Small intestine (tissue), 7 donors: Measurements from ENCODE around the gene SPCS2. TPM values are rescaled to one million over a fixed set of nuclear protein-coding genes. Genes with fewer than 3 reads are reported as not detected.
A peak's percentile ranks its signal among the peaks of the same experiment; 100 is the strongest.

Experiments used
- DNase-seq, 2 donors: peaks; one replicate each; pipeline versions ENCODE4 v3.0.0 to v3.0.0-alpha.2; 2013
- FAIRE-seq: peaks from 2 replicates; lab custom pipeline; 2012; peaks lifted over from hg19 to GRCh38; lab: Jason Lieb, UNC
- H3K27ac ChIP-seq, 3 donors: one replicate each; pipeline ENCODE4 v1.5.1; 2013; ENCODE audit warnings: low read length in 2 of 3, mild to moderate bottlenecking in 2 of 3, control low read depth in 1 of 3, inconsistent platforms in 1 of 3, low read depth in 1 of 3, moderate library complexity in 1 of 3
- H3K27me3 ChIP-seq, 3 donors: one replicate each; pipeline ENCODE4 v1.6.1; 2013; ENCODE audit warnings: low read length in 3 of 3, inconsistent platforms in 1 of 3; ENCODE audit not compliant: control insufficient read depth in 3 of 3, insufficient read depth in 3 of 3
- H3K36me3 ChIP-seq, 3 donors: one replicate each; pipeline ENCODE4 v1.6.1; 2013; ENCODE audit warnings: low read length in 3 of 3, inconsistent platforms in 1 of 3, low read depth in 1 of 3, mild to moderate bottlenecking in 1 of 3, moderate library complexity in 1 of 3; ENCODE audit not compliant: control insufficient read depth in 3 of 3, insufficient read depth in 2 of 3
- H3K4me1 ChIP-seq, 3 donors: one replicate each; pipeline ENCODE4 v1.6.1; 2013; ENCODE audit warnings: low read length in 2 of 3, inconsistent platforms in 1 of 3, low read depth in 1 of 3, mild to moderate bottlenecking in 1 of 3, moderate library complexity in 1 of 3; ENCODE audit not compliant: control insufficient read depth in 3 of 3, insufficient read depth in 2 of 3
- H3K4me3 ChIP-seq, 3 donors: one replicate each; pipeline ENCODE4 v1.5.1; 2013; ENCODE audit warnings: low read length in 3 of 3, control low read depth in 1 of 3, inconsistent platforms in 1 of 3, low read depth in 1 of 3, mild to moderate bottlenecking in 1 of 3, moderate library complexity in 1 of 3
- H3K9me3 ChIP-seq, 2 donors: one replicate each; pipeline ENCODE4 v1.6.1; 2013; ENCODE audit warnings: low read depth in 1 of 2, low read length in 1 of 2; ENCODE audit not compliant: control insufficient read depth in 2 of 2, insufficient read depth in 1 of 2
- WGBS, 3 donors: extraction: QIAGEN DNeasy Blood & Tissue Kit; methylation state at CpG; one replicate each; pipeline ENCODE4 v1.1.7; 2013; 5-methylcytosine and 5-hydroxymethylcytosine counted together
- polyA plus RNA-seq, 4 donors: library from polyadenylated mRNA; stranded (reverse) in 3 of 4; unstranded in 1 of 4; fragments of 200-250 nt in 3 of 4; fragments of 120-200 nt in 1 of 4; gene quantifications; one replicate each; pipeline versions ENCODE4 v1.2.1 to v1.2.3, GENCODE V29; 2013
- donor health status: healthy with polysubstance abuse.
- donor health status: control.
- donor health status: control.
- donor health status: Bipolar disorder and iron deficiency.
- donor health status: healthy.

SPCS2 gene
- polyA plus RNA-seq, 4 donors: 37.3 to 210 (median 101) TPM

GRCh38 chr11:74936976-74937375 is 12.1 kb upstream of the SPCS2 start:
- DNase-seq (no peak), FAIRE-seq (no peak)
- Histone ChIP-seq H3K27ac (no peak overlapping the region), H3K27me3 (no peaks in the 10 kb centered on the region), H3K36me3 (peaks cover 0 to 45% (median 20%) of the 10 kb centered on the region in 3 donors), H3K4me1 (no peaks in the 10 kb centered on the region), H3K4me3 (no peak overlapping the region), H3K9me3 (no peaks in the 10 kb centered on the region)
- 86 to 95% (median 87%) methylated on average over 5 of the region's 5 CpGs for WGBS, 3 donors

- no peak overlapping the region for H3K4me3 ChIP-seq
- no peaks in the 10 kb centered on the region for H3K9me3 ChIP-seq
- 90 to 96% (median 96%) methylated on average over 5 of the region's 5 CpGs for WGBS, 3 donors
- H3K36me3 ChIP-seq: peaks cover 0 to 47% (median 18%) of the 10 kb centered on the region in 3 donors
- H3K27ac ChIP-seq: no peak overlapping the region
- FAIRE-seq (no peak), DNase-seq (no peak)
- H3K4me1 ChIP-seq: no peaks in the 10 kb centered on the region
- no peaks in the 10 kb centered on the region for H3K27me3 ChIP-seq
These were observed 11.2 kb upstream of the SPCS2 start for GRCh38 chr11:74937696-74938475.

DNA sequence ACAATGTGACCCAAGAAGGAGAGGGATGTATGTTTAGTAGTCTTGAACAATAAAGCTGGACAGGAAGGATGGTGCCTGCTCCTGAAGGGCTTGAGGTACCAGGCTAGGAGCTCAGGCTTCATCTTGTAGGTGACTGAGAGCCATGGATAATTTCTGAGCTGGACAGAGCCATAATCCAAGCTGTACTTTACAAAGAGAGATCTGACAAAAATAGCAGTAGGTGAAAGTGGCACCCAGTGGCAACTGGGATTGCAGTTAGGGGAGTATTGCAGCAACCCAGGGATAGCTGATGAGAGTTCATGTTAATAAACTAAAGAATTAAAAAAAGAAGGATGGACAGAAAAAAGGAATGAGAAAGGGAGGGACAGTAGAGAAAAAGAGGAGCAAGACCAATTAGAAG is 7.6 kb upstream of the SPCS2 start:
- H3K27me3 ChIP-seq: no peaks in the 10 kb centered on the region
- peaks cover 0 to 39% (median 5%) of the 10 kb centered on the region in 3 donors for H3K36me3 ChIP-seq
- DNase-seq (no peak), FAIRE-seq (no peak)
- H3K4me1 ChIP-seq: no peaks in the 10 kb centered on the region
- no peak overlapping the region for H3K27ac ChIP-seq
- no peaks in the 10 kb centered on the region for H3K9me3 ChIP-seq
- no peak overlapping the region for H3K4me3 ChIP-seq

- no peak for FAIRE-seq
- whole genome bisulfite sequencing, 3 donors: 91 to 93% (median 91%) methylated on average over 5 of the region's 5 CpGs
- peaks cover 0 to 35% (median 0%) of the 10 kb centered on the region in 3 donors for H3K36me3 ChIP-seq
These were observed 6.8 kb upstream of the SPCS2 start for GRCh38 chr11:74942073-74942759.

GRCh38 chr11:74948546-74948897 is 544 bp upstream of the SPCS2 start:
- peaks cover 0 to 9% (median 3%) of the 10 kb centered on the region in 3 donors for H3K36me3 ChIP-seq
- WGBS, 3 donors: 0 to 1% (median 1%) methylated on average over 9 of the region's 9 CpGs
- H3K4me1 ChIP-seq: peaks cover 8 to 14% (median 12%) of the 10 kb centered on the region in 3 donors
- H3K4me3 ChIP-seq: peak overlapping the region; percentile 66 to 99 (median 98)
- FAIRE-seq: no peak
- no peaks in the 10 kb centered on the region for H3K9me3 ChIP-seq
- no peak for DNase-seq
- H3K27me3 ChIP-seq: no peaks in the 10 kb centered on the region
- H3K27ac ChIP-seq: peak overlapping the region; percentile 25 to 90 (median 85)

More at GRCh38 chr11:74942073-74942759, 6.8 kb upstream of the SPCS2 start:
- no peak overlapping the region for H3K4me3 ChIP-seq
- H3K27ac ChIP-seq: no peak overlapping the region
- no peak for DNase-seq
- no peaks in the 10 kb centered on the region for H3K4me1 ChIP-seq
- H3K27me3 ChIP-seq: no peaks in the 10 kb centered on the region
- no peaks in the 10 kb centered on the region for H3K9me3 ChIP-seq

GRCh38 chr11:74949753-74950137 is 679 bp downstream of the SPCS2 start:
- 0 to 1% (median 1%) methylated on average over 6 of the region's 6 CpGs for WGBS, 3 donors
- H3K9me3 ChIP-seq: no peaks in the 10 kb centered on the region
- no peaks in the 10 kb centered on the region for H3K27me3 ChIP-seq
- peak overlapping the region in 2 of 3 donors; percentile 84 to 85 for H3K27ac ChIP-seq
- H3K4me3 ChIP-seq: peak overlapping the region; percentile 63 to 99 (median 98)
- DNase-seq (peak; percentile 7 to 12), FAIRE-seq (no peak)
- peaks cover 0 to 8% (median 3%) of the 10 kb centered on the region in 3 donors for H3K36me3 ChIP-seq
- peaks cover 9 to 14% (median 12%) of the 10 kb centered on the region in 3 donors for H3K4me1 ChIP-seq

DNA sequence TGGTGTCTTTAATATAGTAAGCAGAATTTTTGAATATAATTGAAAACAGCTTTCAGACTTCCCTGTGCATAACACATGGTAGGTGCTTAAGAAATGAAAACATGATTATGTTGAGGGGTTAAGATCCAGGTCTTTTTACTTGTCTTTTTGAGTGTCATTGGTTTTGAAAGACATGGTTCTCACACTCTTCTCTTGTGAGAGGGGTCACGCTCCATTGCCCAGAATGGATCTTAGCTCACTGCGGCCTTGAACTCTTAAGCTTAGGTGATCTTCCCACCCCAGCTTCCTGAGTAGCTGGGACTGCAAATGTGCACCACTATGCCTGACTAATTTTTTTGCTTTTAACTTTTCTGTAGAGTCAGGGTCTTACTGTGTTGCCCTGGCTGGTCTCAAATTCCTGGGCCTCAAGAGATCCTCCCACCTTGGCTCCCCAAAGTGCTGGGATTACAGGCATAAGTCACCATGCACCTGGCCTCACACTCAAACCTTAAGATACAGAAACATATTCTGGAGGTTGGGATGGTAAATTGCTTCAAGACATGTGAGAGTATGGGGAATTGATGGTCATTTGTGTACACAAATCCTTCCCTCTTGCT is 1.4 kb downstream of the SPCS2 start:
- DNase-seq: no peak
- H3K4me3 ChIP-seq: peak overlapping the region in 2 of 3 donors; percentile 98 to 99
- 67 to 75% (median 75%) methylated on average over 2 of the region's 2 CpGs for WGBS, 3 donors
- FAIRE-seq: no peak
- H3K36me3 ChIP-seq: peaks cover 0 to 8% (median 3%) of the 10 kb centered on the region in 3 donors
- no peaks in the 10 kb centered on the region for H3K9me3 ChIP-seq
- no peaks in the 10 kb centered on the region for H3K27me3 ChIP-seq
- H3K4me1 ChIP-seq: peaks cover 9 to 14% (median 12%) of the 10 kb centered on the region in 3 donors
- no peak overlapping the region for H3K27ac ChIP-seq

GRCh38 chr11:74951226-74951625 is 2.2 kb downstream of the SPCS2 start:
- DNase-seq (no peak), FAIRE-seq (no peak)
- no peaks in the 10 kb centered on the region for H3K9me3 ChIP-seq
- H3K27ac ChIP-seq: peak overlapping the region in 1 of 3 donors; percentile 38
- H3K4me1 ChIP-seq: peaks cover 9 to 17% (median 12%) of the 10 kb centered on the region in 3 donors
- H3K4me3 ChIP-seq: no peak overlapping the region
- H3K36me3 ChIP-seq: peaks cover 0 to 8% (median 3%) of the 10 kb centered on the region in 3 donors
- WGBS, 3 donors: 80 to 89% (median 81%) methylated on average over 8 of the region's 8 CpGs
- H3K27me3 ChIP-seq: no peaks in the 10 kb centered on the region
